Vagina (tissue), 2 donors: Measurements from ENCODE around the gene MFNG. TPM values are rescaled to one million over a fixed set of nuclear protein-coding genes. Genes with fewer than 3 reads are reported as not detected.

Experiments used
- DNase-seq, 2 donors: peaks; one replicate each; pipeline ENCODE4 v3.0.0-alpha.2; 2017; ENCODE audit errors: extremely low spot score in 2 of 2
- H3K27ac ChIP-seq: fragments of 200-600 bp; sonication (generic); one replicate; pipeline ENCODE4 v1.5.1; 2019
- H3K27me3 ChIP-seq: fragments of 200-600 bp; sonication (generic); one replicate; pipeline ENCODE4 v1.5.1; 2019
- H3K36me3 ChIP-seq, 2 donors: fragments of 200-600 bp; sonication (generic); one replicate each; pipeline ENCODE4 v1.5.1; 2017 to 2019
- H3K4me1 ChIP-seq: fragments of 200-600 bp; sonication (generic); one replicate; pipeline ENCODE4 v1.5.1; 2019
- H3K4me3 ChIP-seq, 2 donors: fragments of 200-600 bp; sonication (generic); 1 replicate in 1 of 2; 2 replicates in 1 of 2; pipeline ENCODE4 v1.5.1; 2016 to 2019
- H3K9me3 ChIP-seq: fragments of 200-600 bp; sonication (generic); one replicate; pipeline ENCODE4 v1.5.1; 2019
- POLR2A ChIP-seq, 2 donors: fragments of 450-650 bp; IDR thresholded peaks; one replicate each; pipeline ENCODE4 v1.6.1; 2017; ENCODE audit warnings: antibody characterized with exemption in 2 of 2, mild to moderate bottlenecking in 2 of 2, moderate library complexity in 2 of 2
- POLR2AphosphoS5 ChIP-seq, 2 donors: sonication (generic); formaldehyde crosslinking; IDR thresholded peaks; one replicate each; pipeline ENCODE4 v1.9.0; 2017; ENCODE audit warnings: antibody characterized with exemption in 2 of 2, mild to moderate bottlenecking in 2 of 2, low read depth in 1 of 2; ENCODE audit not compliant: insufficient read depth in 1 of 2
- intact Hi-C: fragments of 100-400 bp; cut with DNase I; formaldehyde crosslinking; loops from one replicate; pipeline ENCODE4 v1.15.1; 2023
- total RNA-seq: library from RNA; depleted of rRNA; stranded (reverse); fragments of >200 nt; gene quantifications from one replicate; pipeline ENCODE4 v1.2.3, GENCODE V29; 2016
- TF ChIP-seq, protein P1 (sequence below), 3 experiments: fragments of 450-650 bp in 2 of 3; fragments of 200-600 bp in 1 of 3; sonication (generic) in 1 of 3; IDR thresholded peaks; one replicate each; pipeline ENCODE4 v1.5.1; 2017 to 2019; ENCODE audit warnings: antibody characterized with exemption in 3 of 3, mild to moderate bottlenecking in 2 of 3, moderate library complexity in 2 of 3

The MFNG gene
- total RNA-seq, 1 donor from 2014 or later, result 15.2 TPM

DNA sequence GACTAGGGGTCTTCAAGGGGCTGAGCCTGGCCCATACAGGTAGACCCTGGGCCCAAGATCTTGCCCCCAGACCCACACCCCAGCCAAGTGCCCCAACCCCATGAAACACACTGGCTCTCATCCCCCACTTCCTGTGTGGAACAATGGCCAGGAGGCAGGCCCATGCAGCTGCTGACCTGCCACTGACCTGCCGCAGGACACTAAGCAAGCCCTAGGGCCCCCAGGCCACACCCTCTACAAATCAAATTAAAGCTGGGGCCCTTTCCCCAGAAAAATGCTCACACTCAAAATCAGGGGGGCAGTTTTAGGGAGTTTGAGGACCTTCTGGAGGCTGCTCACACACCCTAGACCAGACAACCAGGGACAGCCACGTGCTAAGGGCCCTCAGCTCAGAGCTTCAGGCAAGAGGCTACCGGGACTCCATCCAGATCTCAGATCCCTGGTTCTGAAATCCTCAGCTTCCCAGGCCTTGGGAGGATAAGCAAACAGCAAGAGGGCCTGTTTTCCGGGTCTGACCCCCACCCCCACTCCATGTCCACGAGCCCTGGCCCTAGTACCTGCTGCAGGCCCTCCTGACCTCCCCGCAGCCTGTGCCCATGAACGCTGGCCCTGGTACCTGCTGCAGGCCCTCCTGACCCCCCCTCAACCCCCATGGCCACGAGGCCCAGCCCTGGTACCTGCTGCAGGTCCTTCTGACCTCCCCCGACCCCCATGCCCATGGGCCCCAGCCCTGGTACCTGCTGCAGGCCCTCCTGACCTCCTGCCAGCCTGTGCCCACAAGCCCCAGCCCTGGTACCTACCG, 23.1 kb upstream of the MFNG start:
- TF ChIP-seq POLR2AphosphoS5 (IDR thresholded peaks at IDR 0.05; ENCODE audit: insufficient read depth in 1 of 2, low read depth in 1 of 2) (no peak), POLR2A (IDR thresholded peaks at IDR 0.05) (no peak)
- TF ChIP-seq, protein P1, sequence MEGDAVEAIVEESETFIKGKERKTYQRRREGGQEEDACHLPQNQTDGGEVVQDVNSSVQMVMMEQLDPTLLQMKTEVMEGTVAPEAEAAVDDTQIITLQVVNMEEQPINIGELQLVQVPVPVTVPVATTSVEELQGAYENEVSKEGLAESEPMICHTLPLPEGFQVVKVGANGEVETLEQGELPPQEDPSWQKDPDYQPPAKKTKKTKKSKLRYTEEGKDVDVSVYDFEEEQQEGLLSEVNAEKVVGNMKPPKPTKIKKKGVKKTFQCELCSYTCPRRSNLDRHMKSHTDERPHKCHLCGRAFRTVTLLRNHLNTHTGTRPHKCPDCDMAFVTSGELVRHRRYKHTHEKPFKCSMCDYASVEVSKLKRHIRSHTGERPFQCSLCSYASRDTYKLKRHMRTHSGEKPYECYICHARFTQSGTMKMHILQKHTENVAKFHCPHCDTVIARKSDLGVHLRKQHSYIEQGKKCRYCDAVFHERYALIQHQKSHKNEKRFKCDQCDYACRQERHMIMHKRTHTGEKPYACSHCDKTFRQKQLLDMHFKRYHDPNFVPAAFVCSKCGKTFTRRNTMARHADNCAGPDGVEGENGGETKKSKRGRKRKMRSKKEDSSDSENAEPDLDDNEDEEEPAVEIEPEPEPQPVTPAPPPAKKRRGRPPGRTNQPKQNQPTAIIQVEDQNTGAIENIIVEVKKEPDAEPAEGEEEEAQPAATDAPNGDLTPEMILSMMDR (IDR thresholded peaks at IDR 0.05), result no peak
- DNase-seq, result no peak
- no peaks in the 10 kb centered on the region for H3K27me3 ChIP-seq
- intact Hi-C loops, result no loop called here
- H3K4me3 ChIP-seq, result no peak overlapping the region
- H3K4me1 ChIP-seq, result peaks cover 15% of the 10 kb centered on the region
- no peaks in the 10 kb centered on the region for H3K9me3 ChIP-seq
- H3K27ac ChIP-seq, result peak overlapping the region; percentile 40
- H3K36me3 ChIP-seq, result no peaks in the 10 kb centered on the region

DNA sequence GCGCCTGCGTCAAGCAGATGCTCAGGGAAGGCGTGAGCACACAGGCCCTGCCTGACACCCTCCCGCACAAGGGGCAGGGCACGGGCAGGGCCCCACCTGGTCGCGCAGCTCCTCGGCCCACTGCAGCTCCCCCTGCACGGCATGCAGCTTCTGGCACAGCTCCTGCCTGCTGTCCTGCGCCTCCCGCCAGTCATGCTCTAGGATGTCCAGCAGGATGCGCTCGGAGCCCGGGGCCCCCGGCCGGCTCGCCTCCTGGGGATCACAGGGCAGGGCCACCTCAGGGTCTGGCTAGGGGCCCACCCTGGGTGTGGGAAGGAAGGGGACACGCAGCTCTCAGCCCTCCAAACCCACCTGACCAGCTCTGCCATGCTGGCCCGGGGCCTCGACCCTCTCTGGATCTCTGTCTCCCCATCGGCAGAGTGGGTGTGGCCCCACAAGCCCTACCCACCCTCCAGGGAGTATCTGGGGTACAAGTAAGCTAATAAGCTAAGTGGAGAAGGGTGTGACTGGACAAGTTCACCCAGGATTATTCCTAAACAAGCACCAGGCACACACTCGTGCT, 22.3 kb upstream of the MFNG start:
- Histone ChIP-seq H3K27me3 (no peaks in the 10 kb centered on the region), H3K36me3 (no peaks in the 10 kb centered on the region), H3K9me3 (no peaks in the 10 kb centered on the region), H3K4me1 (peaks cover 15% of the 10 kb centered on the region), H3K27ac (no peak overlapping the region), H3K4me3 (no peak overlapping the region)
- TF ChIP-seq, protein P1 (IDR thresholded peaks at IDR 0.05), result no peak
- TF ChIP-seq POLR2A (IDR thresholded peaks at IDR 0.05), result no peak
- TF ChIP-seq POLR2AphosphoS5 (IDR thresholded peaks at IDR 0.05; ENCODE audit: insufficient read depth in 1 of 2, low read depth in 1 of 2), result no peak
- intact Hi-C loops, result no loop called here
- DNase-seq, result no peak

DNA sequence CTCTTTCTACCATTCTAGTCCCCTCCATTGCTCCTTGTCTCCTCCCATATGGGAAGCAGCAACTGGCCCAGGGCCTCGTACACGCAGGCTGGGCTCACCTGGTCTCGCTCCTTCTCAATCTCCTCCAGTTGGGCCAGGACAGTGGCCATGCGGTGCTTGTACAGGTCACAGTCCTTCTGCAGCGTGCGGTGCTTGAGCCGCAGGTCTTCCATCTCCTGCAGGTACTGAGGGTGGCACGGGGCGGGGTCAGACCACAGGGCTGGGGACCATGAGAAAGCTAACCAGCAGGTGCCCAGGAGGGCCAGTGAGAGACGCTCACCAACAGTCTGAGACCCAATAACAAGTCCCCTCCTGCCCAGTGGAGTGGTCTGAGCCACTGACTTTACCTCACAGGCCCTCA, 21.5 kb upstream of the MFNG start:
- no peak overlapping the region for H3K27ac ChIP-seq
- no peaks in the 10 kb centered on the region for H3K27me3 ChIP-seq
- H3K4me1 ChIP-seq, result peaks cover 19% of the 10 kb centered on the region
- no peaks in the 10 kb centered on the region for H3K9me3 ChIP-seq
- H3K4me3 ChIP-seq, result no peak overlapping the region
- intact Hi-C loops, result no loop called here
- no peak for DNase-seq
- TF ChIP-seq, protein P1 (IDR thresholded peaks at IDR 0.05), result no peak
- TF ChIP-seq POLR2AphosphoS5 (IDR thresholded peaks at IDR 0.05; ENCODE audit: insufficient read depth in 1 of 2, low read depth in 1 of 2) (no peak), POLR2A (IDR thresholded peaks at IDR 0.05) (no peak)
- no peaks in the 10 kb centered on the region for H3K36me3 ChIP-seq

DNA sequence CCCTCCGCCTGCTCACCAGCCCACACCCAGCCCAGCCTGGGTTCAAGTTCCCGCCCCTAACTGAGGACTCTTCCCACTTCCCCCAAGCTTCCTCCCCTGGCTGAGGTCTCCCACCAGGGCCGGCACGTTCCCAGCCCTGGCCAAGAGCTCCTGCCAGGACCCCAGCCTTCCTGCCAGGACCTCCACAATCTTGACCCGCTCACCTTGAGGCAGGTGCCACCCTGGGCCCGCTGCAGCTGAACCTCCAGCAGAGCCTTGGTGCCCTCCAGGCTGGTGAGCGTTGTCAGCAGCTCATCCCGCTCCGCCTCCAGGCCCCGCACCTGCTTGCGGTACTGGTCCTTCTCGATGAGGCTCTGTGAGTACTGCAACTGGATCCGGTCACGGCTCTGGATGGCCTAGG, 19.8 kb upstream of the MFNG start:
- intact Hi-C loops, result no loop called here
- Histone ChIP-seq H3K36me3 (no peaks in the 10 kb centered on the region), H3K4me1 (peaks cover 31% of the 10 kb centered on the region), H3K27me3 (no peaks in the 10 kb centered on the region), H3K9me3 (no peaks in the 10 kb centered on the region), H3K27ac (no peak overlapping the region), H3K4me3 (no peak overlapping the region)
- no peak for DNase-seq
- TF ChIP-seq POLR2A (IDR thresholded peaks at IDR 0.05), result no peak
- no peak for TF ChIP-seq POLR2AphosphoS5 (IDR thresholded peaks at IDR 0.05; ENCODE audit: insufficient read depth in 1 of 2, low read depth in 1 of 2)
- TF ChIP-seq, protein P1 (IDR thresholded peaks at IDR 0.05), result no peak

DNA sequence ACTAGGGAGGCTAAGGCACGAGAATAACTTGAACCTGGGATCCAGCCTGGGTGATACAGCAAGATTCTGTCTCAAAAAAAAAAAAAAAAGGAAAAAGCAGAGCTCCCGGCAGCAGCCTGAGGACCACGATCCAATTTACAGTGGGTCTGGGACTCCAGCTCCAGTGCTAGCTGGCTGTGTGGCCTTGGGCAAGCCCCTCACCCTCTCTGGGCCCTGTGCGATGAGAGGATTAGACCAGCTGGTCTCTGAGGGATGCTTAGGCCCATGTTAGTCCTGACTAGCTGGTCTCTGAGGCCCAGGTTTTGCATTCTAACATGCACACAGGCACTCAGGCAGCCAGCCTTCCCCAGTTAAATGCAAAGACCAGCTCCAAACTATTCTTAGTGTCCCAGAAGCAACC, 19.4 kb upstream of the MFNG start:
- Histone ChIP-seq H3K27me3 (no peaks in the 10 kb centered on the region), H3K27ac (no peak overlapping the region), H3K36me3 (no peaks in the 10 kb centered on the region)

More for the DNA sequence above, 19.4 kb upstream of the MFNG start:
- Histone ChIP-seq H3K4me3 (no peak overlapping the region), H3K4me1 (peaks cover 31% of the 10 kb centered on the region), H3K9me3 (no peaks in the 10 kb centered on the region)
- TF ChIP-seq, protein P1 (IDR thresholded peaks at IDR 0.05), result no peak
- TF ChIP-seq POLR2A (IDR thresholded peaks at IDR 0.05), result no peak
- no peak for TF ChIP-seq POLR2AphosphoS5 (IDR thresholded peaks at IDR 0.05; ENCODE audit: insufficient read depth in 1 of 2, low read depth in 1 of 2)
- intact Hi-C loops, result no loop called here
- DNase-seq, result no peak
